Right lobe of liver (tissue), 6 donors: ENCODE measurements around the gene VPS11. TPM values are rescaled to one million over a fixed set of nuclear protein-coding genes. Genes with fewer than 3 reads are reported as not detected.

Experiments
- ATAC-seq, 4 donors: fragments of 200-7000 bp; cut with Tn5 transposase; one replicate each; pipeline ENCODE4 v1.9.1; 2020; ENCODE audit warnings: mild to moderate bottlenecking in 4 of 4, moderate library complexity in 4 of 4
- DNase-seq, 3 donors: peaks; one replicate each; pipeline ENCODE4 v3.0.0-alpha.2; 2020
- H3K27ac ChIP-seq, 3 donors: fragments of 200-600 bp; one replicate each; pipeline ENCODE4 v1.8.0; 2022
- H3K27me3 ChIP-seq, 2 donors: fragments of 200-600 bp; one replicate each; pipeline ENCODE4 v1.8.0; 2022
- H3K36me3 ChIP-seq, 4 donors: fragments of 200-600 bp; sonication (generic) in 1 of 4; one replicate each; pipeline versions ENCODE4 v1.5.1 to v1.8.0; 2017 to 2022; ENCODE audit warnings: control low read depth in 1 of 4
- H3K4me1 ChIP-seq, 4 donors: fragments of 200-600 bp; sonication (generic) in 1 of 4; one replicate each; pipeline versions ENCODE4 v1.5.1 to v1.8.0; 2017 to 2022; ENCODE audit warnings: control low read depth in 1 of 4
- H3K4me3 ChIP-seq, 3 donors: fragments of 200-600 bp; one replicate each; pipeline ENCODE4 v1.8.0; 2022
- H3K9me3 ChIP-seq, 4 donors: fragments of 200-600 bp; sonication (generic) in 1 of 4; one replicate each; pipeline versions ENCODE4 v1.5.1 to v1.8.0; 2017 to 2022; ENCODE audit warnings: control low read depth in 1 of 4
- POLR2A ChIP-seq: fragments of 450-650 bp; IDR thresholded peaks from one replicate; pipeline ENCODE4 v1.6.1; 2017; ENCODE audit warnings: antibody characterized with exemption, mild to moderate bottlenecking
- WGBS: methylation state at CpG from one replicate; pipeline ENCODE4 v1.1.6; 2018; ENCODE audit warnings: low coverage, low lambda C conversion rate; ENCODE audit not compliant: insufficient coverage; ENCODE audit errors: missing lambda C conversion rate; 5-methylcytosine and 5-hydroxymethylcytosine counted together
- intact Hi-C, 2 donors: fragments of 100-400 bp; cut with DNase I; formaldehyde crosslinking; loops; one replicate each; pipeline versions ENCODE4 v1.11.2 to v1.14.1; 2022
- microRNA-seq, 2 donors: library from miRNA; unstranded; fragments of <30 nt; microRNA quantifications; one replicate each; pipeline ENCODE4, GENCODE V29; 2019 to 2020
- total RNA-seq, 6 experiments: library from RNA; depleted of rRNA in 2 of 6; stranded (reverse); fragments of >200 nt in 2 of 6; fragmentation: NEBNext Ultra II Directional in 3 of 6; extraction: Animal tissue kit (Norgen Biotek cat#: 25700) in 3 of 6; gene quantifications; one replicate each; pipeline versions ENCODE4 v1.1.0 to v1.2.4, GENCODE V29; 2016 to 2023
- TF ChIP-seq, protein P1 (sequence below), 4 donors: fragments of 200-600 bp in 3 of 4; fragments of 450-650 bp in 1 of 4; IDR thresholded peaks; one replicate each; pipeline versions ENCODE4 v1.5.1 to v1.8.0; 2016 to 2022; ENCODE audit warnings: antibody characterized with exemption in 4 of 4, mild to moderate bottlenecking in 2 of 4
- donor health status: DM: no; HTN: yes; CAD: no.
- donor health status: DM: no; HTN: no; CAD: no.
- donor health status: DM: no; HTN: no; CAD: no.
- donor health status: DM: no; HTN: yes; CAD: no.
- donor health status: DM: no; HTN: yes; CAD: no.

Gene VPS11
- total RNA-seq, 6 experiments from 2014 or later, result 8.5 to 18.3 (median 11.3) TPM

DNA sequence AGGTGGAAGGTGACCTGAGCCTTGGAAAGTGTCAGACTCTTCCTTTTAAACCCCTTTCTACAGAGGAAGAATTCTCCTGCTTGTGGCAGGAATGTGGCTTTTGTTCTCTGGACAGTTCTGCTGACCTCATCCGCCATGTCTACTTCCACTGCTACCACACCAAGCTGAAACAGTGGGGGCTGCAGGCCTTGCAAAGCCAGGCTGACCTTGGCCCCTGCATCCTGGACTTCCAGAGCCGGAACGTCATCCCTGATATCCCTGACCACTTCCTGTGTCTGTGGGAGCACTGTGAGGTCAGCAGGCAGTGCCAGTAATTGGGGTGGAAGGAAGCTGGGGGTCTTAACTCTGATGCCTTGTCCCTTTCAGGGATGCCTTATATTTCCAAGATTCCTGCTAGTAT is 63.0 kb downstream of the VPS11 start:
- H3K36me3 ChIP-seq, result peaks cover 0 to 67% (median 26%) of the 10 kb centered on the region in 4 donors
- ATAC-seq (peak; percentile 76 to 85 (median 80)), DNase-seq (peak in 2 of 3 donors; percentile 45 to 56)
- H3K27me3 ChIP-seq, result no peaks in the 10 kb centered on the region
- H3K4me3 ChIP-seq, result no peak overlapping the region
- 86% methylated on average over 1 of the region's 3 CpGs for WGBS
- H3K27ac ChIP-seq, result peak overlapping the region in 2 of 3 donors; percentile 4 to 31
- H3K4me1 ChIP-seq, result peaks cover 0 to 1% (median under 1%) of the 10 kb centered on the region in 4 donors
- intact Hi-C loops, result no loop called here
- H3K9me3 ChIP-seq, result no peaks in the 10 kb centered on the region
- TF ChIP-seq POLR2A, result no peak
- TF ChIP-seq, protein P1, sequence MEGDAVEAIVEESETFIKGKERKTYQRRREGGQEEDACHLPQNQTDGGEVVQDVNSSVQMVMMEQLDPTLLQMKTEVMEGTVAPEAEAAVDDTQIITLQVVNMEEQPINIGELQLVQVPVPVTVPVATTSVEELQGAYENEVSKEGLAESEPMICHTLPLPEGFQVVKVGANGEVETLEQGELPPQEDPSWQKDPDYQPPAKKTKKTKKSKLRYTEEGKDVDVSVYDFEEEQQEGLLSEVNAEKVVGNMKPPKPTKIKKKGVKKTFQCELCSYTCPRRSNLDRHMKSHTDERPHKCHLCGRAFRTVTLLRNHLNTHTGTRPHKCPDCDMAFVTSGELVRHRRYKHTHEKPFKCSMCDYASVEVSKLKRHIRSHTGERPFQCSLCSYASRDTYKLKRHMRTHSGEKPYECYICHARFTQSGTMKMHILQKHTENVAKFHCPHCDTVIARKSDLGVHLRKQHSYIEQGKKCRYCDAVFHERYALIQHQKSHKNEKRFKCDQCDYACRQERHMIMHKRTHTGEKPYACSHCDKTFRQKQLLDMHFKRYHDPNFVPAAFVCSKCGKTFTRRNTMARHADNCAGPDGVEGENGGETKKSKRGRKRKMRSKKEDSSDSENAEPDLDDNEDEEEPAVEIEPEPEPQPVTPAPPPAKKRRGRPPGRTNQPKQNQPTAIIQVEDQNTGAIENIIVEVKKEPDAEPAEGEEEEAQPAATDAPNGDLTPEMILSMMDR (IDR thresholded peaks at IDR 0.05), result no peak

Small RNAs within 50 kb of the gene (microRNA-seq; reads per million reads assigned to microRNA genes)
- gene MIR3656, result 0 reads per million in 2 donors

Other genes with a start within 250 kb of the VPS11 start
- under 1 TPM in 2 of 6 experiments, not detected in 4; 0.07 TPM for gene CXCR5, start 183.9 kb upstream of the VPS11 start, total RNA-seq
- gene BCL9L, start 141.9 kb upstream of the VPS11 start, total RNA-seq, result 10 to 100 TPM; 10.2 to 22.5 (median 19.8) TPM
- not detected for gene UPK2, start 111.5 kb upstream of the VPS11 start, total RNA-seq
- gene FOXR1, start 96.1 kb upstream of the VPS11 start, total RNA-seq, result not detected
- gene CENATAC, start 69.7 kb upstream of the VPS11 start, total RNA-seq, result 10 to 100 TPM; 11.5 to 16.7 (median 13.0) TPM
- 100 to 1,000 TPM; 326 to 822 (median 376) TPM for gene RPS25, start 49.5 kb upstream of the VPS11 start, total RNA-seq
- gene TRAPPC4, start 49.1 kb upstream of the VPS11 start, total RNA-seq, result 10 to 100 TPM; 17.2 to 46.3 (median 33.4) TPM
- 100 to 1,000 TPM in 4 of 6 experiments, 10 to 100 TPM in 2; 78.5 to 177 (median 147) TPM for gene SLC37A4, start 36.9 kb upstream of the VPS11 start, total RNA-seq
- gene HYOU1, start 10.6 kb upstream of the VPS11 start, total RNA-seq, result 100 to 1,000 TPM; 107 to 202 (median 171) TPM
- 10 to 100 TPM; 11.3 to 35.3 (median 14.6) TPM for gene HMBS, start 17.1 kb downstream of the VPS11 start, total RNA-seq
- 10 to 100 TPM; 29.8 to 55.5 (median 41.6) TPM for gene DPAGT1, start 34.0 kb downstream of the VPS11 start, total RNA-seq
- 1 to 10 TPM; 5.4 to 9.7 (median 6.5) TPM for gene C2CD2L, start 39.5 kb downstream of the VPS11 start, total RNA-seq
- gene HINFP, start 53.8 kb downstream of the VPS11 start, total RNA-seq, result 10 to 100 TPM in 4 of 6 experiments, 1 to 10 TPM in 2; 6.4 to 13.6 (median 10.7) TPM
- under 1 TPM in 4 of 6 experiments, not detected in 2; 0.04 to 0.22 (median 0.09) TPM for gene ABCG4, start 81.2 kb downstream of the VPS11 start, total RNA-seq
- 10 to 100 TPM in 4 of 6 experiments, 1 to 10 TPM in 2; 8.1 to 13.2 (median 10.9) TPM for gene NLRX1, start 100.9 kb downstream of the VPS11 start, total RNA-seq
- under 1 TPM in 1 of 6 experiments, not detected in 5; 0.32 TPM for gene NHERF4, start 117.7 kb downstream of the VPS11 start, total RNA-seq
- 1 to 10 TPM; 3.1 to 7.1 (median 4.6) TPM for gene CBL, start 138.5 kb downstream of the VPS11 start, total RNA-seq
- gene MCAM, start 249.3 kb downstream of the VPS11 start, total RNA-seq, result 10 to 100 TPM in 4 of 6 experiments, 1 to 10 TPM in 2; 1.8 to 28.7 (median 12.5) TPM